HS-27A (cell line): ENCODE data around the gene CIRBP.
"Not testable (repeated sequence)": the region's sequence is repeated elsewhere in the genome, so short reads cannot be mapped to it uniquely, and the experiment has no call there.

Experiments used
- DNase-seq: peaks from one replicate; pipeline ENCODE4 v3.0.0-alpha.2; 2012; ENCODE audit warnings: low read depth, missing footprints

Gene CIRBP

DNA sequence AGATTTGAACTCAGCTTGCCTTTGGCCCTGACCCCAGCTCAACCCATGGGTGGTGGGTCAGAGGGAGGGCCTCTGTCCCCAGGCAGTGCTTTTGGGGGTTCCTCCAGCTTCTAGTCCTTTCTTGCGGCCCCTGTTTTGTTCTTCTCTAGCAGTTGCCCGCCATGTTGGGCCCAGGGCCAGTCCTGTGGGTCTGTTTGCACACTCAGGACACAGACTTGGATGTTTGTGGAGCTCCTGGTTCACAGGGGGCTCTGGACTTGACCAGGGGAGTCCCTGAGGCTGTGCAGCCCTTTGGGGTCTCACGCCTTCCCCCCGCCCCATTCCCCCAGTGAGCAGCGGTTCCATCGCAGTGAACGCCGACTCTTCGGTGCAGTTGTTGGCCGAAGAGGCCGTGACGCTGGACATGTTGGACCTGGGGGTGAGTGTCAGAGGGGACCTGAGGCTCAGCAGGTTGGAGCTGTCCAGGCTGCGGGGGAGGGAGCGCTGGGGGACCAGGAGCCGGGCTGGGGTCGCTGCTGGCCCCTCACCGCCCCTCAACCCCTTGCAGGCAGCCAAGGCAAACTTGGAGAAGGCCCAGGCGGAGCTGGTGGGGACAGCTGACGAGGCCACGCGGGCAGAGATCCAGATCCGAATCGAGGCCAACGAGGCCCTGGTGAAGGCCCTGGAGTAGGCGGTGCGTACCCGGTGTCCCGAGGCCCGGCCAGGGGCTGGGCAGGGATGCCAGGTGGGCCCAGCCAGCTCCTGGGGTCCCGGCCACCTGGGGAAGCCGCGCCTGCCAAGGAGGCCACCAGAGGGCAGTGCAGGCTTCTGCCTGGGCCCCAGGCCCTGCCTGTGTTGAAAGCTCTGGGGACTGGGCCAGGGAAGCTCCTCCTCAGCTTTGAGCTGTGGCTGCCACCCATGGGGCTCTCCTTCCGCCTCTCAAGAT lies 25.1 kb upstream of the CIRBP start:
- DNase-seq = no peak

DNA sequence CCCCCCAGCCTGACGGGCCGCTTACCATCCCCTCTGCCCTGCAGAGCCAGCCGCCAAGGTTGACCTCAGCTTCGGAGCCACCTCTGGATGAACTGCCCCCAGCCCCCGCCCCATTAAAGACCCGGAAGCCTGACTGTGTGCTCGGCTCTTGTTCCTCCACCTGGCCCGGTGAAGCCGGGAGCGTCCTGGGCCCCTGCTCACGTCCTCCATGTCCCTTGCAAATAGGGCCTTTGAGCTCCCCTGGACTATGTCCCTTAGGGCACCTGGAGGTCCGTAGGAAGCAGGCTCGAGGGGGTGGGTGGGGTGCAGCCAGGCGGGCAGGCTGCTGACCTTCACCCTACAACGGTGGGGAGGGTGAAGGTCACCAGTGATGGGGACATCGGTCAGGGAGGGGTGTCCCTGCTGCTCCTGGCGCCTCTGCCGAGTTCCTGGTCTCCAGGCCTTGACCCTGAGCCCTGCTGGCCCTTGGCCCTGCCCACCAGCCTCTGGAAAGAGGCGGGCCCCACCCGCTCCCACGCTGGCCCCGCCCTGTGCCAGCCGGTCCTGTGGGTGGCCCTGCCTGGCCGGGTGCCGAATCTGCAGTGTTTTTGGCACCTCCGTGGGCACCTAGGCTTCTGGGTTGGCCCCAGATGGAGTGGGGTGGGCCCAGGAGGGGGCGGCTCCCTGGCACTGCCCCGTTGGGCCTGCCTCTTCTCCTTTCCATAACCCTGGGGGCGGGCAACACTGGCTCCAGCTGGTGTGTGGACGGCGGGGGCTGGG lies 24.3 kb upstream of the CIRBP start:
- DNase-seq = no peak

DNA sequence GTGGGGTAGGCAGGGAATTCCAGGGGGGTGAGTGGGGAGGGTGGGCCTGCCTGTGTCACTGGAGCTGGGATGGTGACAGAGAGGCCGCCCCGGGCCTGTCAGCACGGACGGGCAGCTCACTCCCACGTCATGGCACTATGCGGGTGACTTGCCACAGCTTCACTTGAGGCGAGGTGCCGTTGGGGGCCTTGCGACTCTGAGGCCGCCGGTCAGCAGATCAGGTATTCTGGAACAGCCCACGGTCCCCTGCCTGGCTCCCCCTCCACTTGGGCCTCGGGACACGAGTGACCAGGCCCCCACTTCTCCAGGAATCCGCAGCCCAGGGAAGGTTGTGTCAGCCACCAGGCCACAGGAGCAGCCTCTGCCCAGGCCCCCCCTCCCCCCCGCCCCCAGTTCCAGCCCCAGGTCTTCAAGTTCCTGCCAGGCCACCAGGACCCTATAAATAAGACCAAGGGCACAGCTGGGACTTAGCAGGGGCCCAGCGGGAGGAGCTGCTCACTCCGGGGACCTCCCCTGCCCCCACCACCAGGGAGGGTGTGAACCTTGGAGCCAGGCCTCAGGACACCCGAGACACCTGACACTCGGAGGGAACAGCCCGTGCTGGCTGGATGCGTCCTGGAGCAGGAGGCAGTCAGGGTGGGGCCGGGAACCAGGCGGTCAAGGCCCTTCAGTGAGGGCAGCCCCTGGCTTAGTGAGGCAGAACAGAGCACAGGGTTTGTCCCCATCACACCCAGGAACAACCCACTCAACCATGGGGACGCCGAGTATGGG lies 23.5 kb upstream of the CIRBP start:
- DNase-seq = no peak

DNA sequence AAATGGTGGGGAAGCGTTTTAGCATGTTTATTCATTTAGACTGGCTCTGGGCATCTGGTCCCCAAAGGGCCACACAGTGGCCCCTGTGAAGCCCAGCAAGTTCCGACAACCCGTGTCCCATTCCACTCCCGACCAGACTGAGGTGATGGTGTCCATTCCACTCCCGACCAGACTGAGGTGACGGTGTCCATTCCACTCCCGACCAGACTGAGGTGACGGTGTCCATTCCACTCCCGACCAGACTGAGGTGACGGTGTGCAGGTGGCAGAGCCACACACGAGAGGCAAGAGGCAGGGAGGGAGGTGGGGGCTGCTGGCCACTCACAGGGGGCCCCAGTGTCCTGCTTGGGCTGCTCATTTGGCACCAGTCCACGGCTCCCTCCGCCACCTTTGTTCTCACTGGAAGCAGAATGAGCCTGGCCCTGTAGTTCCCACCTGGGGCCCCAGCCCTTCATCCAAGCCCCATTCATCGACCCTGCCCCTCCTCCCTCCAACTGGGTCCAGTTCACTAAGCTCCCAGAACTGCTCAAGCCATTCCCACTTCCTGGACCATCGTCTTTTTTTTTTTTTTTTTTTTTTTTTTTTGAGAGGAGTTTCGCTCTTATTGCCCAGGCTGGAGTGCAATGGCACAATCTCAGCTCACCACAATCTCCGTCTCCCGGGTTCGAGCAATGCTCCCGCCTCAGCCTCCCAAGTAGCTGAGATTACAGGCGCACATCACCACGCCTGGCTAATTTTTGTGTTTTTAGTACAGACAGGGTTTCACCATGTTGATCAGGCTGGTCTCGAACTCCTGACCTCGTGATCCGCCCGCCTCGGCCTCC lies 22.7 kb upstream of the CIRBP start:
- DNase-seq = not testable (repeated sequence)

DNA sequence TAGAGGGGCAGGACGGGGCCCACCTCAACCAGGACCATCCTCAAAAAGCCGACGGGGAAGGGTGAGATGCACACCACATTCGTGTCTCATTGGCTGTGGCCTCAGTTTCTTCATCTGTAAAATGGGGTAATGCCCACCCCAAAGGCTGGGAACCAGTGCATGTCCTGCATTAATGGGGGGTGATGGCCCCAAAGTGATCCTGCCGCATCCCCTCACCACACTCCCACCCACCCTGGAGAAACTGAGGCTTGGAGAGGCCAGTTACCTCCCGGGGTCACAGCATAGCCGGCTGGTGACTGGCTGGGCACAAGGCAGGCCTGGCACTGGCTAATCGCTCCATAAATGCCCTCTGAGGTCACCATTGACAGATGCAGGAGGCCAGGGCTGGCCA lies 21.4 kb upstream of the CIRBP start:
- DNase-seq = no peak

DNA sequence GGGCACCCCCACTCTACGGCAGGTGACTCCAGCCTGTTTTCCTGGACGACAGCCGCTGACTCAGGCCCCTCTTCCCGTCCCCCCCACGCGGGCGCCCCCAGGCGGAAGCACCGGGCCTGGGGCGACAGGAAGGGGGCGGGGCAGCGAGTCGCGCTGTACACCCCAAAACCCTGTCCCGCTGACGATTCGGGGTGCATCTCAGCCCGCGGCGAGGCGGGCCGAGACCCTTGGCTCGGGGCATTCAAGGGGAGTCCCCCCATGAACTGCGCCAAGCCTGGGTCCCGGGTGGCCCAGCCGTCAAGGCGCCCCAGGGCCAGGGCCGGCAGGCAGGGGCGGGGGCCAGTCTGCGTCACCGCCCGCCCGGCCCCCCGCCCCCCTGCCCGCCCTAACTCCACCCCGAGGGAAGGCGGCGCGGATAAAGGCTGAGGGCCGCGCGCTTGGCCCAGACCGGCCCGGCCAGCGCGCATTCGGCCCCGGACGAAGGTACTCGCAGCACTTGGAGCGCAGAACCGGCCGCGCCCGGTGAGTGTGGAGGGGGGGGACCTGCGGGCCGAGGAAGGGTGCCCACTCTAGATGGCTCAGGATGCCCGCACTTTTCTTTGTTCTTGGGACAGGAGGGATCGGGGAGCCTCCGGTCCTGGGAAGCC lies 20.9 kb upstream of the CIRBP start, which contains the start of gene MIDN:
Gene MIDN, plus strand, starts transcription at position 445 of the 647 bp plus-strand sequence. CDS start 1,714 bp downstream, outside the sequence.
- DNase-seq = no peak

DNA sequence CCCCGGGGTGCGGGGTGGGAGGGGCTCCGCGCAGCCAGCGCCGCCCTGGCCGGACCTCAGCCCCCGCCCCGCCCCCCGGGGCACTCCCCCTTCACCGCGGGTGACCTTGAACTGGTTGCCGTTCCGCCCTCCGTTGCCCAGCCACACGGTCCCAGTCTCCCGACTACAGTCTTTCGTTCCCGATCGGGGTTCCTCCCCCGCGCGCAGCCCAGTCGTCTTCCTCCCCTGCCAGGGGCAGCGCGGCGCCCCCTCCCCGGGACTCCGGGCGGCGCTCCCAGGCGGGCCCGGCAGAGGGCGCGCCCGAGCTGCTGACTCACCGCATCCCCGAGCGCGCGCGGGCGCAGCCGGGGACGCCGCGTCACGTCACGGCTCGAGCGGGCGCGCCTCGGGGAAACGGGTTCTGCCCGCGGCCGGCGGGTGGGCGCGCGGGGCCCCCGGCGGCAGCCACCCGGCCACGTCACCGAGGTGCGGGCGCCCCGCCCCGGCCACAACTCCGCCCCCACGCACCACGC lies 20.3 kb upstream of the CIRBP start:
- DNase-seq = no peak

DNA sequence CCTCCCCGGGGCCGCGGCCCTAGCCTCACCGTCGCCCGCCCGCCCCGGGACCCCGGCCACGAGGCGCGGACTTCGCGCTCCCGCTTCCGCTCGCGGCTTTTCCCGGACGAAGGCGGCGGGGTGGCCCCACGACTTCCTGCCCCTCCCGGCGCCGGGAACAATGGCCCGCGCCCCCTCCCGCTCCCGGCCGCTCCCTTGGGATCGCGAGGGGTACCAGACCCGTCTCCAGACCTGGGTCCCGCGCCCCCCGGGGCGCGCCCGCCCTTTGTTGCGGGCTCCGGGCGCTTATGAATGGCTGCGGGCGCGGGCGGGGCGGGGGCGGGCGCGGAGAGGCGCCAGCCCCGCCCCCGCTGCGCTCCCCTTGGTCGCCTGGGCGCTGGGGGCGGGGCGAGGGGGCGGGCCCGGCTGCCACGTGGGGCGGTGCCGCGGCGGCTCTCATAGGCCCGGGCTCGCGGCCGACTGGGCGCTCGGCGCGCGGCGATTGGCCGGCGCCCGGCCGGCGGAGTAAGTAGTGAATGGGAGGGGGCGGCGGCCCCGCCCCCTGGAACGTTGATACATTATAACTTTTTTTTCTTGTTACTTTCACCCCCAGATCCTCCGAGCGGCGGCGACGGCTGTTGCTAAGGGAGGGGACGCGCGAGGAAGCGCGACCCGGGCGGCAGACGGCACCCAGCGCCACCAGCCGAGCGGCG lies 19.7 kb upstream of the CIRBP start:
- no peak for DNase-seq

DNA sequence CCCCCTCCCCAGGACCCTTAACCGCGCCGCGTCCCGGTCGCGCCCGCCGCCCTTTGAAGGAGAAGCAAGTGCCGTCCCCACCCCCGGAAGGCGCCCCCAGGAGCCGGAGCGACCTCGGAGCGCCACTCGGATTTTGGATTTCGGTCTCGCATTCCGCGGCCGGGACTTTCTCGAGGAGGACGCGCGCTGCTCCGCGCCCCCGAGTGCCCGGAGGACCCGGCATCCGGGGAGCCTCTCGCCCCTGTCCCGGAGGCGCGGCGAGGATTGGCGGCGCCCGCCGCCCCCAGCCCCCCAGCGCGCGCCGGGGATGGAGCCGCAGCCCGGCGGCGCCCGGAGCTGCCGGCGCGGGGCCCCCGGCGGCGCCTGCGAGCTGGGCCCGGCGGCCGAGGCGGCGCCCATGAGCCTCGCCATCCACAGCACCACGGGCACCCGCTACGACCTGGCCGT lies 19.1 kb upstream of the CIRBP start:
- no peak for DNase-seq

DNA sequence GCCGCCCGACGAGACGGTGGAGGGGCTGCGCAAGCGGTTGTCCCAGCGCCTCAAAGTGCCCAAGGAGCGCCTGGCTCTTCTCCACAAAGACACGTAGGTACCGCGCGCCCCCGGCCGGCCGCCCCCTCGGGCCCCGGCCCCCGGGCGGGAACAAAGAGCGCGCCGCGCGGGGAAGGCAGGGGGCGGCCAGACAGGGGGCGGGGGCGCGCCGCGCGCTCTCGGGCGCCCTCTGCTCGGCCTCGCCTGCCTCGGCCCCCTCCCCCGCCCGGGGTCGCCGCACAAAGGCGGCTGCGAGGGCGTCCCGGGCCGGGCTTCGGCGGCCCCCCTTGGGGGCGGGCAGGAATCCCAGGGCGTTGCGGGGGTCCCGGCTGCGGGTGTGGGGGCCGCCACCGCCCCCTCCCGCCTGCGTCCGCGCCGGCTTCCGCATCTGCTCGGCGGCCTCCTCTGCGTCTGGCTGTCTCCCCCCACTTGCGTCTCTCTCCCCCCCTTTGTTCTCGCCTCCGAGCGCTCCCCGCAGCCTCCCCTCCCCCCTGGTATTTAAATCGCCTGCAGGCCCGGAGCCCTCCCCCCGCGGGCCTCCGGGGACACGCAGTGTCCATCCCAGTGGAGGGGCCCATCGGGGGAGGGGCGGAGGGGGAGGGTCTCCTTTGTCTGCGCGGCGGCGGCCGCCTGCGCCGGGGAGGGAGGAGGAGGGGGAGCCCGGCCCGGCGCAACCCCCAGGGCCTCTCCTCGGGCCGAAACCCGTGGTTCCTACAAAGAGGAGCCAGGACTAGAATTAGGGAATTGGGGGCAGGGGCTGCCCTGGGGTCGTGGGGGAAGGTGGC lies 18.5 kb upstream of the CIRBP start:
- no peak for DNase-seq

DNA sequence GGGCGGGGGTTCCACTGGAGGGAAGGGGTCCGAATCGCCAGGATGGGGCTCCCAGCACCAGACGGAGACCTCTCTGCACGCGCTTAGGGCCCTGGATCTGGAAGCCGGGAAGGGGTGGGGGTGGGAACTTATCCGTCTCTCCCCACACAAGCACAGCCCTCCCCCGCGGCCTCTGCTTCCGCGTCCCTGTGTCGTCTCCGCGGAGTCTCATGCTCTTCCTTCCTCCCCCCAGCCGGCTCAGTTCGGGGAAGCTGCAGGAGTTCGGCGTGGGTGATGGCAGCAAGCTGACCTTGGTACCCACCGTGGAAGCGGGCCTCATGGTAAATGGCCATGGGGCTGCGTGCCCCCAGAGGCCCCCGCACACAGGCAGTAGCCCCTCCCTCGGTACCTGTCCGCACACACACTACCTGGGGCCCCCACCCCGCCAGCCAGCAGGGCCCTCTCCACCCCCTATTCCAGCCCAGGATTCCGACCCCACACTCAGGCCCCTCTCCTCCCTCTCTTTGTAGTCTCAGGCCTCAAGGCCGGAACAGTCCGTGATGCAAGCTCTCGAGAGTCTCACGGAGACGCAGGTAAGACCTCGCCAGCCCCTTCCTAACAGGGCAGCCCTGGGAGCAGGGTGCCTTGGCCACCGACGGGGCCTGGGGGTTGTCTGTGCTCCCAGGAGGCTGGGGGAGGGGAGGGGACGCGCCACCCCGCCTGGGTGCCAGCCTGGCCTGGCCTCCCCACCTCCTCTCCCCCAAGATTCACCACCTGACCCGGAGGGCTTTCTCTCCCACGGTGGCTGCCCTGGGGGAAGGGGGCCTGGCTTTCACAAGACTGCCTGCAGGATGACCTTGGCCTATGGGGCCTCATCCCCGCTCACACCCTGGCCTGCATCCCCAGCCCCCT lies 17.6 kb upstream of the CIRBP start:
- no peak for DNase-seq

- DNase-seq = peak; percentile 84
These were observed 16.8 kb upstream of the CIRBP start for GRCh38 chr19:1252221-1252820.

GRCh38 chr19:1252821-1253513 lies 16.2 kb upstream of the CIRBP start:
- DNase-seq = peak; percentile 76

GRCh38 chr19:1253514-1254080 lies 15.5 kb upstream of the CIRBP start:
- DNase-seq = no peak

DNA sequence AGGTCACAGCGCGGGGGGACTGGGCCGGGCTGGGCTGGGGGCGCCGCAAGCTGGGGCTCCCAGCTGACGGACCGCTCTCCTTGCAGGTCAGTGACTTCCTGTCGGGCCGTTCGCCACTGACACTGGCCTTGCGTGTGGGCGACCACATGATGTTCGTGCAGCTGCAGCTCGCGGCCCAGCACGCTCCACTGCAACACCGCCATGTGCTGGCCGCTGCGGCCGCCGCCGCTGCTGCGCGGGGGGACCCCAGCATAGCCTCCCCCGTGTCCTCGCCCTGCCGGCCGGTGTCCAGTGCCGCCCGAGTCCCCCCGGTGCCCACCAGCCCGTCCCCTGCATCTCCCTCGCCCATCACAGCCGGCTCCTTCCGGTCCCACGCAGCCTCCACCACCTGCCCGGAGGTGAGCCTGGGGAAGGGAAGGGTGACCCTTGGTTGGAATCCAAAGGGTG lies 15.0 kb upstream of the CIRBP start:
- no peak for DNase-seq

- no peak for DNase-seq
These were observed 14.5 kb upstream of the CIRBP start for GRCh38 chr19:1254530-1255185.
